ENCODE data around the gene ATP6V1B1. TPM values are rescaled to one million over a fixed set of nuclear protein-coding genes. Genes with fewer than 3 reads are reported as not detected.

ATP6V1B1 gene
- total RNA-seq, 2 donors from 2014 or later = not detected

- no peak for TF ChIP-seq CTCF (IDR thresholded peaks at IDR 0.05)
- Histone ChIP-seq H3K27ac (no peak overlapping the region), H3K4me3 (no peak overlapping the region), H3K9ac (ENCODE audit: low read depth in 2 of 2, low read length in 2 of 2) (peak overlapping the region in 1 of 2 donors; percentile 27), H3K36me3 (no peaks in the 10 kb centered on the region), H3K27me3 (peaks cover 58% of the 10 kb centered on the region), H3K9me3 (no peaks in the 10 kb centered on the region), H3K4me1 (peaks cover 6% of the 10 kb centered on the region)
- no peak for DNase-seq
- intact Hi-C loops (cut with DNase I) = no loop called here
These were observed 33.6 kb upstream of the ATP6V1B1 start for GRCh38 chr2:70902067-70902442.

- Histone ChIP-seq H3K27ac (no peak overlapping the region), H3K27me3 (peaks cover 53% of the 10 kb centered on the region), H3K4me1 (peaks cover 6% of the 10 kb centered on the region), H3K36me3 (no peaks in the 10 kb centered on the region), H3K9ac (ENCODE audit: low read depth in 2 of 2, low read length in 2 of 2) (no peak overlapping the region), H3K4me3 (no peak overlapping the region), H3K9me3 (no peaks in the 10 kb centered on the region)
- intact Hi-C loops (cut with DNase I) = no loop called here
- no peak for DNase-seq
- TF ChIP-seq CTCF (IDR thresholded peaks at IDR 0.05) = no peak
These were observed 33.1 kb upstream of the ATP6V1B1 start for GRCh38 chr2:70902579-70902978.

GRCh38 chr2:70903171-70903570 lies 32.5 kb upstream of the ATP6V1B1 start:
- Histone ChIP-seq H3K9me3 (no peaks in the 10 kb centered on the region), H3K36me3 (no peaks in the 10 kb centered on the region), H3K4me3 (no peak overlapping the region), H3K4me1 (peaks cover 6% of the 10 kb centered on the region), H3K9ac (ENCODE audit: low read depth in 2 of 2, low read length in 2 of 2) (no peak overlapping the region), H3K27ac (no peak overlapping the region), H3K27me3 (peaks cover 47% of the 10 kb centered on the region)
- DNase-seq = no peak
- TF ChIP-seq CTCF (IDR thresholded peaks at IDR 0.05) = no peak
- intact Hi-C loops (cut with DNase I) = no loop called here

GRCh38 chr2:70903641-70904340 lies 31.9 kb upstream of the ATP6V1B1 start:
- H3K4me1 ChIP-seq = peaks cover 6% of the 10 kb centered on the region
- no peaks in the 10 kb centered on the region for H3K9me3 ChIP-seq
- H3K4me3 ChIP-seq = no peak overlapping the region
- no peak overlapping the region for H3K27ac ChIP-seq
- intact Hi-C loops (cut with DNase I) = no loop called here
- DNase-seq = no peak
- no peak for TF ChIP-seq CTCF (IDR thresholded peaks at IDR 0.05)
- no peak overlapping the region for H3K9ac ChIP-seq (ENCODE audit: low read depth in 2 of 2, low read length in 2 of 2)
- H3K27me3 ChIP-seq = peaks cover 42% of the 10 kb centered on the region
- no peaks in the 10 kb centered on the region for H3K36me3 ChIP-seq

GRCh38 chr2:70904371-70905216 lies 31.1 kb upstream of the ATP6V1B1 start:
- Histone ChIP-seq H3K4me1 (peaks cover 6% of the 10 kb centered on the region), H3K27me3 (peaks cover 35% of the 10 kb centered on the region), H3K9me3 (no peaks in the 10 kb centered on the region), H3K27ac (no peak overlapping the region), H3K4me3 (no peak overlapping the region), H3K9ac (ENCODE audit: low read depth in 2 of 2, low read length in 2 of 2) (no peak overlapping the region), H3K36me3 (no peaks in the 10 kb centered on the region)
- no peak for DNase-seq
- no peak for TF ChIP-seq CTCF (IDR thresholded peaks at IDR 0.05)
- intact Hi-C loops (cut with DNase I) = no loop called here
